H9 (cell line): ENCODE measurements around the gene PRADC1. TPM values are rescaled to one million over a fixed set of nuclear protein-coding genes. Genes with fewer than 3 reads are reported as not detected.
A peak's percentile ranks its signal among the peaks of the same experiment; 100 is the strongest.

Source experiments
- DNase-seq: peaks from one replicate; pipeline ENCODE4 v3.0.0-alpha.2; 2017
- H2AFZ ChIP-seq: one replicate; pipeline ENCODE4 v1.6.1; 2013; ENCODE audit warnings: mild to moderate bottlenecking, low read length, control low read depth, moderate library complexity
- H2AK5ac ChIP-seq: 2 replicates; pipeline ENCODE4 v1.6.1; 2013; ENCODE audit warnings: low read length, control low read depth, mixed read lengths; ENCODE audit not compliant: insufficient read length
- H2BK120ac ChIP-seq: one replicate; pipeline ENCODE4 v1.6.1; 2013; ENCODE audit warnings: low read depth, mild to moderate bottlenecking, low read length, control low read depth, inconsistent platforms; ENCODE audit not compliant: poor library complexity, severe bottlenecking
- H2BK12ac ChIP-seq: 2 replicates; pipeline ENCODE4 v1.6.1; 2013; ENCODE audit warnings: low read length, control low read depth, mixed read lengths, low read depth; ENCODE audit not compliant: insufficient read length
- H2BK15ac ChIP-seq: 2 replicates; pipeline ENCODE4 v1.6.1; 2013; ENCODE audit warnings: low read depth, low read length, control low read depth
- H2BK20ac ChIP-seq: one replicate; pipeline ENCODE4 v1.6.1; 2013; ENCODE audit warnings: low read depth, mild to moderate bottlenecking, low read length, control low read depth, inconsistent platforms; ENCODE audit not compliant: poor library complexity, severe bottlenecking
- H2BK5ac ChIP-seq: 2 replicates; pipeline ENCODE4 v1.6.1; 2013; ENCODE audit warnings: low read length, control low read depth, mixed read lengths; ENCODE audit not compliant: insufficient read length
- H3K14ac ChIP-seq: 2 replicates; pipeline ENCODE4 v1.6.1; 2013; ENCODE audit warnings: low read length, control low read depth; ENCODE audit not compliant: insufficient read depth
- H3K18ac ChIP-seq: 2 replicates; pipeline ENCODE4 v1.6.1; 2013; ENCODE audit warnings: low read depth, mild to moderate bottlenecking, mixed read lengths, low read length, control low read depth; ENCODE audit not compliant: insufficient read length
- H3K23ac ChIP-seq: 2 replicates; pipeline ENCODE4 v1.6.1; 2013; ENCODE audit warnings: low read length, control low read depth, mixed read lengths, low read depth; ENCODE audit not compliant: insufficient read length
- H3K23me2 ChIP-seq: 2 replicates; pipeline ENCODE4 v1.6.1; 2013; ENCODE audit warnings: low read depth, mild to moderate bottlenecking, mixed read lengths, low read length, control low read depth; ENCODE audit not compliant: insufficient read length, poor library complexity, severe bottlenecking
- H3K27ac ChIP-seq: 2 replicates; pipeline ENCODE4 v1.5.1; 2013; ENCODE audit warnings: low read length, control low read depth, mixed read lengths, low read depth; ENCODE audit not compliant: insufficient read length
- H3K27me3 ChIP-seq: 2 replicates; pipeline ENCODE4 v1.6.1; 2013; ENCODE audit warnings: low read length, control low read depth, inconsistent platforms; ENCODE audit not compliant: insufficient read depth
- H3K4ac ChIP-seq: 2 replicates; pipeline ENCODE4 v1.6.1; 2013; ENCODE audit warnings: low read depth, mild to moderate bottlenecking, control low read depth, inconsistent platforms, low read length, moderate library complexity
- H3K4me1 ChIP-seq: 2 replicates; pipeline ENCODE4 v1.6.1; 2013; ENCODE audit warnings: low read length, control low read depth, inconsistent platforms; ENCODE audit not compliant: insufficient read depth
- H3K4me2 ChIP-seq: 2 replicates; pipeline ENCODE4 v1.6.1; 2013; ENCODE audit warnings: low read length, control low read depth, mixed read lengths; ENCODE audit not compliant: insufficient read length, insufficient read depth
- H3K56ac ChIP-seq: 2 replicates; pipeline ENCODE4 v1.6.1; 2013; ENCODE audit warnings: low read depth, mild to moderate bottlenecking, mixed read lengths, low read length, control low read depth; ENCODE audit not compliant: insufficient read length
- H3K79me1 ChIP-seq: 2 replicates; pipeline ENCODE4 v1.6.1; 2013; ENCODE audit warnings: low read depth, mild to moderate bottlenecking, moderate library complexity, low read length, control low read depth, inconsistent platforms; ENCODE audit not compliant: insufficient read depth, poor library complexity, severe bottlenecking
- H3K79me2 ChIP-seq: 2 replicates; pipeline ENCODE4 v1.6.1; 2013; ENCODE audit warnings: low read length, control low read depth, inconsistent platforms; ENCODE audit not compliant: insufficient read depth
- H3K9ac ChIP-seq: 2 replicates; pipeline ENCODE4 v1.6.1; 2013; ENCODE audit warnings: low read length, control low read depth, mixed read lengths; ENCODE audit not compliant: insufficient read length; ENCODE audit errors: extremely low read depth
- H3K9me3 ChIP-seq: one replicate; pipeline ENCODE4 v1.6.1; 2013; ENCODE audit warnings: low read depth, low read length, inconsistent platforms; ENCODE audit not compliant: control insufficient read depth
- H3T11ph ChIP-seq: one replicate; pipeline ENCODE4 v1.6.1; 2013; ENCODE audit warnings: mild to moderate bottlenecking, low read length, control low read depth, inconsistent platforms
- H4K20me1 ChIP-seq: one replicate; pipeline ENCODE4 v1.6.1; 2013; ENCODE audit not compliant: control insufficient read depth, insufficient read length, insufficient read depth
- H4K5ac ChIP-seq: 2 replicates; pipeline ENCODE4 v1.6.1; 2013; ENCODE audit warnings: low read depth, mild to moderate bottlenecking, mixed read lengths, low read length, control low read depth; ENCODE audit not compliant: insufficient read length
- H4K8ac ChIP-seq: replicated peaks from 2 replicates; pipeline ENCODE4 v1.6.1; 2013; ENCODE audit warnings: low read length, control low read depth, mixed read lengths, low read depth; ENCODE audit not compliant: insufficient read length
- H4K91ac ChIP-seq: 2 replicates; pipeline ENCODE4 v1.6.1; 2013; ENCODE audit warnings: low read depth, mild to moderate bottlenecking, moderate library complexity, mixed read lengths, low read length, control low read depth; ENCODE audit not compliant: insufficient read length
- H3K27ac Mint-ChIP-seq, 3 experiments: 2 replicates in 2 of 3; 3 replicates in 1 of 3; pipeline ENCODE4 v1.8.0; 2020 to 2021; ENCODE audit warnings: mixed read lengths in 3 of 3, mild to moderate bottlenecking in 1 of 3, moderate library complexity in 1 of 3
- H3K27me3 Mint-ChIP-seq: 2 replicates; pipeline ENCODE4 v1.8.0; 2021; ENCODE audit warnings: low read depth, mild to moderate bottlenecking, moderate library complexity, mixed read lengths
- H3K36me3 Mint-ChIP-seq, 3 experiments: 2 replicates in 2 of 3; 3 replicates in 1 of 3; pipeline ENCODE4 v1.8.0; 2020 to 2021; ENCODE audit warnings: low read depth in 3 of 3, mixed read lengths in 3 of 3; ENCODE audit not compliant: insufficient read depth in 1 of 3
- H3K4me1 Mint-ChIP-seq, 2 experiments: 2 replicates each; pipeline ENCODE4 v1.8.0; 2020; ENCODE audit warnings: mixed read lengths in 2 of 2
- H3K4me3 Mint-ChIP-seq, 2 experiments: 2 replicates in 1 of 2; 3 replicates in 1 of 2; pipeline ENCODE4 v1.8.0; 2020 to 2021; ENCODE audit warnings: mild to moderate bottlenecking in 2 of 2, mixed read lengths in 2 of 2, moderate library complexity in 1 of 2
- H3K9me3 Mint-ChIP-seq, 2 experiments: 2 replicates in 1 of 2; 3 replicates in 1 of 2; pipeline ENCODE4 v1.8.0; 2020; ENCODE audit warnings: mild to moderate bottlenecking in 2 of 2, mixed read lengths in 2 of 2, moderate library complexity in 1 of 2
- WGBS: extraction: QIAGEN DNeasy Blood & Tissue Kit; methylation state at CpG from one replicate; pipeline ENCODE4 v1.1.7; 2013; ENCODE audit warnings: missing lambda C conversion rate, low lambda C conversion rate, mixed read lengths; ENCODE audit not compliant: insufficient read length; ENCODE audit errors: extremely low coverage; 5-methylcytosine and 5-hydroxymethylcytosine counted together
- total RNA-seq: library from RNA; stranded (reverse); gene quantifications from 2 replicates; pipeline ENCODE4 v1.2.1, GENCODE V29; 2021
- TF ChIP-seq, protein P1 (sequence below): fragments of 200-600 bp; sonication (generic); conservative IDR thresholded peaks from 3 replicates; pipeline ENCODE4 v1.8.0; 2021; ENCODE audit warnings: antibody characterized with exemption, mild to moderate bottlenecking

PRADC1 gene
- total RNA-seq, 1 experiment from 2014 or later, result 9.6 TPM

DNA sequence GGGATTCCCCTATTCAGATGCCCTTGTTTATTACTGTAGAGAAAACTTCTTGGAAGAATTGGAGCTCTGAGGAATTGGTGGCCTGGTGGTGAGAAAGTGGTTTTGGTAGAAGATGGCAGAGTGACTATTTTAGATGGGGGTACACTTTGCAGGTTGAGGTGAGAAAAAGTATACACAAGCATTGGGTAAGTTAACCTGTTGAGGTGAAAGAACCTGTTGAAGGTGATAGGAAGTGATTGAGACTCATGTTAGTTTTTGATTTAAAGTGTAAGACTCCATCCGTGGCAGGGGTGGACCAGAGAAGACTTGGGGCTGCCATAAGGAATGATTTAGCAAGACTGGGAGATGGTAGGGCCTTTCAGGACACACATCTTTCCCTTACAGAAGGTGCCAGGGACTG lies 4.1 kb upstream of the PRADC1 start:
- Histone ChIP-seq H4K91ac (no peak overlapping the region), H3K4ac (no peak overlapping the region), H4K8ac (no peak overlapping the region), H2BK15ac (no peak overlapping the region), H4K20me1 (no peaks in the 10 kb centered on the region), H3K9me3 (no peaks in the 10 kb centered on the region), H3K23ac (no peak overlapping the region), H2BK120ac (no peak overlapping the region), H3K4me1 (peaks cover 8% of the 10 kb centered on the region; the same call in 1 of the 2 replicates), H3K18ac (no peak overlapping the region), H3K56ac (no peak overlapping the region), H3K79me2 (peaks cover 39% of the 10 kb centered on the region), H2AK5ac (no peak overlapping the region), H3K27me3 (no peaks in the 10 kb centered on the region), H3T11ph (no peak overlapping the region), H3K23me2 (peaks cover 14% of the 10 kb centered on the region), H2AFZ (no peak overlapping the region), H2BK20ac (no peak overlapping the region), H2BK5ac (no peak overlapping the region), H4K5ac (no peak overlapping the region), H3K79me1 (no peaks in the 10 kb centered on the region), H3K27ac (no peak overlapping the region), H2BK12ac (no peak overlapping the region), H3K14ac (no peak overlapping the region), H3K4me2 (no peak overlapping the region), H3K9ac (no peak overlapping the region)
- TF ChIP-seq, protein P1, sequence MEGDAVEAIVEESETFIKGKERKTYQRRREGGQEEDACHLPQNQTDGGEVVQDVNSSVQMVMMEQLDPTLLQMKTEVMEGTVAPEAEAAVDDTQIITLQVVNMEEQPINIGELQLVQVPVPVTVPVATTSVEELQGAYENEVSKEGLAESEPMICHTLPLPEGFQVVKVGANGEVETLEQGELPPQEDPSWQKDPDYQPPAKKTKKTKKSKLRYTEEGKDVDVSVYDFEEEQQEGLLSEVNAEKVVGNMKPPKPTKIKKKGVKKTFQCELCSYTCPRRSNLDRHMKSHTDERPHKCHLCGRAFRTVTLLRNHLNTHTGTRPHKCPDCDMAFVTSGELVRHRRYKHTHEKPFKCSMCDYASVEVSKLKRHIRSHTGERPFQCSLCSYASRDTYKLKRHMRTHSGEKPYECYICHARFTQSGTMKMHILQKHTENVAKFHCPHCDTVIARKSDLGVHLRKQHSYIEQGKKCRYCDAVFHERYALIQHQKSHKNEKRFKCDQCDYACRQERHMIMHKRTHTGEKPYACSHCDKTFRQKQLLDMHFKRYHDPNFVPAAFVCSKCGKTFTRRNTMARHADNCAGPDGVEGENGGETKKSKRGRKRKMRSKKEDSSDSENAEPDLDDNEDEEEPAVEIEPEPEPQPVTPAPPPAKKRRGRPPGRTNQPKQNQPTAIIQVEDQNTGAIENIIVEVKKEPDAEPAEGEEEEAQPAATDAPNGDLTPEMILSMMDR, result no peak
- Mint-ChIP-seq H3K9me3 (no peaks in the 10 kb centered on the region), H3K27me3 (no peaks in the 10 kb centered on the region; the same call in 1 of the 2 replicates), H3K27ac (peak overlapping the region in 2 of 3 experiments; percentile 1 to 86; a peak in 4 of 7 replicates), H3K4me3 (peak overlapping the region; percentile 0 to 50; a peak in 3 of 5 replicates), H3K36me3 (peaks cover 11 to 46% (median 37%) of the 10 kb centered on the region in 3 experiments), H3K4me1 (peaks cover 35 to 36% of the 10 kb centered on the region in 2 experiments)
- no CpG with 5 or more reads among the region's 1 CpG for WGBS
- DNase-seq, result no peak
